Right ventricle myocardium inferior (tissue), 1 donor: ENCODE results near the gene NR1I3. TPM values are rescaled to one million over a fixed set of nuclear protein-coding genes. Genes with fewer than 3 reads are reported as not detected.
"Not testable (repeated sequence)": the region's sequence is repeated elsewhere in the genome, so short reads cannot be mapped to it uniquely, and the experiment has no call there.

Source experiments
- ATAC-seq: fragments of 200-7000 bp; cut with Tn5 transposase; one replicate; pipeline ENCODE4 v1.9.1; 2020; ENCODE audit warnings: mild to moderate bottlenecking, moderate library complexity
- DNase-seq: peaks from one replicate; pipeline ENCODE4 v3.0.0; 2021; ENCODE audit errors: missing footprints
- intact Hi-C: fragments of 100-400 bp; cut with DNase I; formaldehyde crosslinking; loops from one replicate; pipeline ENCODE4 v1.11.0; 2022
- long read RNA-seq: library from polyadenylated mRNA; unstranded; transcript quantifications from one replicate; pipeline ENCODE4 v2.0.0, GENCODE V29; 2021
- total RNA-seq: library from RNA; stranded (reverse); fragmentation: NEBNext Ultra II Directional; extraction: Animal tissue kit (Norgen Biotek cat#: 25700); gene quantifications from one replicate; pipeline ENCODE4 v1.2.1, GENCODE V29; 2021
- donor health status: DM: no; HTN: yes; CAD: no; lungs with severe emphysema.

NR1I3 gene
- not detected for total RNA-seq
- long read RNA-seq, result 0 reads

GRCh38 chr1:161238039-161238473 is at the start of gene NR1I3:
Gene NR1I3 (minus strand): TSS chr1:161238203. CDS start chr1:161236565, 1,638 bp downstream.
- no peak for ATAC-seq
- intact Hi-C loops, result no loop called here
- DNase-seq, result no peak

- no peak for DNase-seq
- no peak for ATAC-seq
- intact Hi-C loops, result no loop called here
Observed at GRCh38 chr1:161287482-161288054, 49.6 kb upstream of the NR1I3 start.

GRCh38 chr1:161285521-161285920 is 47.5 kb upstream of the NR1I3 start:
- ATAC-seq (no peak), DNase-seq (no peak)
- intact Hi-C loops, result no loop called here

GRCh38 chr1:161285113-161285512 is 47.1 kb upstream of the NR1I3 start:
- intact Hi-C loops, result no loop called here
- ATAC-seq (no peak), DNase-seq (no peak)

GRCh38 chr1:161282991-161283390 is 45.0 kb upstream of the NR1I3 start:
- intact Hi-C loops, result no loop called here
- DNase-seq (no peak), ATAC-seq (no peak)

- no peak for ATAC-seq
- intact Hi-C loops, result no loop called here
Observed at GRCh38 chr1:161274874-161275273, 36.9 kb upstream of the NR1I3 start.

GRCh38 chr1:161273402-161273801 is 35.4 kb upstream of the NR1I3 start:
- DNase-seq, result no peak
- ATAC-seq, result no peak
- intact Hi-C loops, result no loop called here

More at GRCh38 chr1:161274874-161275273, 36.9 kb upstream of the NR1I3 start:
- no peak for DNase-seq

- intact Hi-C loops, result no loop called here
- no peak for DNase-seq
Observed at GRCh38 chr1:161267321-161267720, 29.3 kb upstream of the NR1I3 start.

GRCh38 chr1:161266836-161267235 is 28.8 kb upstream of the NR1I3 start:
- DNase-seq (no peak), ATAC-seq (no peak)
- intact Hi-C loops, result no loop called here

More at GRCh38 chr1:161267321-161267720, 29.3 kb upstream of the NR1I3 start:
- no peak for ATAC-seq

- DNase-seq (no peak), ATAC-seq (no peak)
- intact Hi-C loops, result no loop called here
Observed at GRCh38 chr1:161266202-161266601, 28.2 kb upstream of the NR1I3 start.

GRCh38 chr1:161265305-161265704 is 27.3 kb upstream of the NR1I3 start:
- intact Hi-C loops, result no loop called here
- ATAC-seq (no peak), DNase-seq (no peak)

GRCh38 chr1:161261261-161262235 is 23.5 kb upstream of the NR1I3 start:
- intact Hi-C loops, result no loop called here
- ATAC-seq, result no peak
- no peak for DNase-seq

- intact Hi-C loops, result no loop called here
- ATAC-seq (no peak), DNase-seq (no peak)
Observed at GRCh38 chr1:161260376-161261260, 22.6 kb upstream of the NR1I3 start.

GRCh38 chr1:161259765-161260164 is 21.8 kb upstream of the NR1I3 start:
- intact Hi-C loops, result no loop called here
- no peak for DNase-seq
- no peak for ATAC-seq

- DNase-seq, result no peak
- intact Hi-C loops, result no loop called here
- ATAC-seq, result no peak
Observed at GRCh38 chr1:161259345-161259702, 21.3 kb upstream of the NR1I3 start.

GRCh38 chr1:161258439-161259344 is 20.7 kb upstream of the NR1I3 start, which contains the start of gene PCP4L1:
Gene PCP4L1 (plus strand): TSS chr1:161258745. CDS start chr1:161258975, 230 bp downstream.
- intact Hi-C loops, result no loop called here
- peak; percentile 48 for ATAC-seq
- no peak for DNase-seq

GRCh38 chr1:161257109-161257508 is 19.1 kb upstream of the NR1I3 start:
- intact Hi-C loops, ATAC-seq, DNase-seq: not testable (repeated sequence)

GRCh38 chr1:161255955-161256520 is 18.0 kb upstream of the NR1I3 start:
- intact Hi-C loops, DNase-seq, ATAC-seq: not testable (repeated sequence)
